ENCODE measurements around the gene TUBA1A.
"Not testable (repeated sequence)": the region's sequence is repeated elsewhere in the genome, so short reads cannot be mapped to it uniquely, and the experiment has no call there.

The TUBA1A gene

GRCh38 chr12:49223590-49224369, 34.9 kb upstream of the TUBA1A start:
- no peaks in the 10 kb centered on the region for H3K9me3 ChIP-seq (ENCODE audit: control insufficient read depth in 2 of 2, low read length in 2 of 2)
- H3K27me3 ChIP-seq (ENCODE audit: control insufficient read depth in 1 of 2, insufficient read depth in 2 of 2, low read length in 2 of 2) = no peaks in the 10 kb centered on the region
- H3K4me3 ChIP-seq (ENCODE audit: low read length in 2 of 2) = no peak overlapping the region
- no peaks in the 10 kb centered on the region for H3K4me1 ChIP-seq (ENCODE audit: control insufficient read depth, insufficient read depth, low read length)
- no peaks in the 10 kb centered on the region for H3K36me3 ChIP-seq (ENCODE audit: control insufficient read depth in 2 of 2, insufficient read depth in 2 of 2, low read length in 2 of 2)
- H3K9ac ChIP-seq (ENCODE audit: low read length in 2 of 2) = no peak overlapping the region
- peak overlapping the region; percentile 72 for H3K27ac ChIP-seq (ENCODE audit: low read length)

GRCh38 chr12:49223122-49223521, 34.2 kb upstream of the TUBA1A start:
- Histone ChIP-seq H3K36me3 (ENCODE audit: control insufficient read depth in 2 of 2, insufficient read depth in 2 of 2, low read length in 2 of 2) (no peaks in the 10 kb centered on the region), H3K4me3 (ENCODE audit: low read length in 2 of 2) (peak overlapping the region in 1 of 2 donors; percentile 49), H3K27me3 (ENCODE audit: control insufficient read depth in 1 of 2, insufficient read depth in 2 of 2, low read length in 2 of 2) (no peaks in the 10 kb centered on the region), H3K4me1 (ENCODE audit: control insufficient read depth, insufficient read depth, low read length) (no peaks in the 10 kb centered on the region), H3K9me3 (ENCODE audit: control insufficient read depth in 2 of 2, low read length in 2 of 2) (no peaks in the 10 kb centered on the region), H3K9ac (ENCODE audit: low read length in 2 of 2) (peak overlapping the region in 1 of 2 donors; percentile 56), H3K27ac (ENCODE audit: low read length) (peak overlapping the region; percentile 72)

GRCh38 chr12:49220972-49221371, 32.1 kb upstream of the TUBA1A start:
- no peaks in the 10 kb centered on the region for H3K27me3 ChIP-seq (ENCODE audit: control insufficient read depth in 1 of 2, insufficient read depth in 2 of 2, low read length in 2 of 2)
- no peak overlapping the region for H3K9ac ChIP-seq (ENCODE audit: low read length in 2 of 2)
- no peak overlapping the region for H3K4me3 ChIP-seq (ENCODE audit: low read length in 2 of 2)
- no peak overlapping the region for H3K27ac ChIP-seq (ENCODE audit: low read length)
- H3K4me1 ChIP-seq (ENCODE audit: control insufficient read depth, insufficient read depth, low read length) = peaks cover 2% of the 10 kb centered on the region
- no peaks in the 10 kb centered on the region for H3K36me3 ChIP-seq (ENCODE audit: control insufficient read depth in 2 of 2, insufficient read depth in 2 of 2, low read length in 2 of 2)
- H3K9me3 ChIP-seq (ENCODE audit: control insufficient read depth in 2 of 2, low read length in 2 of 2) = no peaks in the 10 kb centered on the region

GRCh38 chr12:49219417-49220026, 30.6 kb upstream of the TUBA1A start:
- Histone ChIP-seq H3K4me1 (ENCODE audit: control insufficient read depth, insufficient read depth, low read length) (peaks cover 11% of the 10 kb centered on the region), H3K36me3 (ENCODE audit: control insufficient read depth in 2 of 2, insufficient read depth in 2 of 2, low read length in 2 of 2) (no peaks in the 10 kb centered on the region), H3K27ac (ENCODE audit: low read length) (no peak overlapping the region), H3K27me3 (ENCODE audit: control insufficient read depth in 1 of 2, insufficient read depth in 2 of 2, low read length in 2 of 2) (no peaks in the 10 kb centered on the region), H3K4me3 (ENCODE audit: low read length in 2 of 2) (no peak overlapping the region), H3K9ac (ENCODE audit: low read length in 2 of 2) (no peak overlapping the region), H3K9me3 (ENCODE audit: control insufficient read depth in 2 of 2, low read length in 2 of 2) (no peaks in the 10 kb centered on the region)

GRCh38 chr12:49212572-49212971, 23.7 kb upstream of the TUBA1A start:
- Histone ChIP-seq H3K9ac (ENCODE audit: low read length in 2 of 2) (no peak overlapping the region), H3K4me1 (ENCODE audit: control insufficient read depth, insufficient read depth, low read length) (peaks cover 12% of the 10 kb centered on the region), H3K9me3 (ENCODE audit: control insufficient read depth in 2 of 2, low read length in 2 of 2) (no peaks in the 10 kb centered on the region), H3K36me3 (ENCODE audit: control insufficient read depth in 2 of 2, insufficient read depth in 2 of 2, low read length in 2 of 2) (no peaks in the 10 kb centered on the region), H3K27me3 (ENCODE audit: control insufficient read depth in 1 of 2, insufficient read depth in 2 of 2, low read length in 2 of 2) (no peaks in the 10 kb centered on the region), H3K27ac (ENCODE audit: low read length) (no peak overlapping the region), H3K4me3 (ENCODE audit: low read length in 2 of 2) (no peak overlapping the region)

GRCh38 chr12:49210703-49211102, 21.8 kb upstream of the TUBA1A start:
- H3K27ac ChIP-seq (ENCODE audit: low read length); H3K27me3 ChIP-seq (ENCODE audit: control insufficient read depth in 1 of 2, insufficient read depth in 2 of 2, low read length in 2 of 2); H3K36me3 ChIP-seq (ENCODE audit: control insufficient read depth in 2 of 2, insufficient read depth in 2 of 2, low read length in 2 of 2); H3K9me3 ChIP-seq (ENCODE audit: control insufficient read depth in 2 of 2, low read length in 2 of 2); H3K9ac ChIP-seq (ENCODE audit: low read length in 2 of 2); H3K4me3 ChIP-seq (ENCODE audit: low read length in 2 of 2); H3K4me1 ChIP-seq (ENCODE audit: control insufficient read depth, insufficient read depth, low read length): not testable (repeated sequence)

- Histone ChIP-seq H3K36me3 (ENCODE audit: control insufficient read depth in 2 of 2, insufficient read depth in 2 of 2, low read length in 2 of 2) (no peaks in the 10 kb centered on the region), H3K4me1 (ENCODE audit: control insufficient read depth, insufficient read depth, low read length) (no peaks in the 10 kb centered on the region), H3K27me3 (ENCODE audit: control insufficient read depth in 1 of 2, insufficient read depth in 2 of 2, low read length in 2 of 2) (no peaks in the 10 kb centered on the region), H3K9me3 (ENCODE audit: control insufficient read depth in 2 of 2, low read length in 2 of 2) (no peaks in the 10 kb centered on the region), H3K4me3 (ENCODE audit: low read length in 2 of 2) (no peak overlapping the region), H3K27ac (ENCODE audit: low read length) (no peak overlapping the region), H3K9ac (ENCODE audit: low read length in 2 of 2) (no peak overlapping the region)
Measured at GRCh38 chr12:49208676-49209075, 19.8 kb upstream of the TUBA1A start.

GRCh38 chr12:49208146-49208545, 19.3 kb upstream of the TUBA1A start:
- no peaks in the 10 kb centered on the region for H3K9me3 ChIP-seq (ENCODE audit: control insufficient read depth in 2 of 2, low read length in 2 of 2)

GRCh38 chr12:49206389-49206788, 17.5 kb upstream of the TUBA1A start:
- Histone ChIP-seq H3K9me3 (ENCODE audit: control insufficient read depth in 2 of 2, low read length in 2 of 2) (no peaks in the 10 kb centered on the region), H3K9ac (ENCODE audit: low read length in 2 of 2) (no peak overlapping the region), H3K36me3 (ENCODE audit: control insufficient read depth in 2 of 2, insufficient read depth in 2 of 2, low read length in 2 of 2) (no peaks in the 10 kb centered on the region), H3K4me1 (ENCODE audit: control insufficient read depth, insufficient read depth, low read length) (peaks cover 5% of the 10 kb centered on the region), H3K27me3 (ENCODE audit: control insufficient read depth in 1 of 2, insufficient read depth in 2 of 2, low read length in 2 of 2) (no peaks in the 10 kb centered on the region), H3K4me3 (ENCODE audit: low read length in 2 of 2) (no peak overlapping the region), H3K27ac (ENCODE audit: low read length) (no peak overlapping the region)

More at GRCh38 chr12:49208146-49208545, 19.3 kb upstream of the TUBA1A start:
- no peaks in the 10 kb centered on the region for H3K36me3 ChIP-seq (ENCODE audit: control insufficient read depth in 2 of 2, insufficient read depth in 2 of 2, low read length in 2 of 2)
- no peaks in the 10 kb centered on the region for H3K4me1 ChIP-seq (ENCODE audit: control insufficient read depth, insufficient read depth, low read length)
- H3K9ac ChIP-seq (ENCODE audit: low read length in 2 of 2) = no peak overlapping the region
- H3K4me3 ChIP-seq (ENCODE audit: low read length in 2 of 2) = no peak overlapping the region
- no peaks in the 10 kb centered on the region for H3K27me3 ChIP-seq (ENCODE audit: control insufficient read depth in 1 of 2, insufficient read depth in 2 of 2, low read length in 2 of 2)
- no peak overlapping the region for H3K27ac ChIP-seq (ENCODE audit: low read length)

- Histone ChIP-seq H3K4me3 (ENCODE audit: low read length in 2 of 2) (peak overlapping the region; percentile 36 to 50), H3K9me3 (ENCODE audit: control insufficient read depth in 2 of 2, low read length in 2 of 2) (no peaks in the 10 kb centered on the region), H3K36me3 (ENCODE audit: control insufficient read depth in 2 of 2, insufficient read depth in 2 of 2, low read length in 2 of 2) (no peaks in the 10 kb centered on the region), H3K27me3 (ENCODE audit: control insufficient read depth in 1 of 2, insufficient read depth in 2 of 2, low read length in 2 of 2) (no peaks in the 10 kb centered on the region), H3K4me1 (ENCODE audit: control insufficient read depth, insufficient read depth, low read length) (peaks cover 8% of the 10 kb centered on the region), H3K9ac (ENCODE audit: low read length in 2 of 2) (peak overlapping the region in 1 of 2 donors; percentile 63), H3K27ac (ENCODE audit: low read length) (peak overlapping the region; percentile 78)
Measured at GRCh38 chr12:49201595-49202295, 12.9 kb upstream of the TUBA1A start.
